GM12878 (cell line): Measurements from ENCODE around the gene TFF1. TPM values are rescaled to one million over a fixed set of nuclear protein-coding genes. Genes with fewer than 3 reads are reported as not detected.
A peak's percentile ranks its signal among the peaks of the same experiment; 100 is the strongest.

Experiments used
- BACH1 ChIP-seq: fragments of 450-650 bp; IDR thresholded peaks from 2 replicates; pipeline ENCODE4 v1.6.1; 2017; ENCODE audit warnings: mild to moderate bottlenecking, borderline replicate concordance
- CREM ChIP-seq: IDR thresholded peaks from 2 replicates; pipeline ENCODE4 v1.6.1; 2014; ENCODE audit warnings: antibody characterized with exemption, low read depth
- DPF2 ChIP-seq: fragments of 450-650 bp; IDR thresholded peaks from 2 replicates; pipeline ENCODE4 v1.6.1; 2017; ENCODE audit warnings: mild to moderate bottlenecking
- FOXM1 ChIP-seq: IDR thresholded peaks from 2 replicates; pipeline ENCODE4 v1.6.1; 2012; ENCODE audit warnings: low read depth, mild to moderate bottlenecking, inconsistent platforms, low read length, moderate library complexity
- IKZF1 ChIP-seq: fragments of 450-650 bp; conservative IDR thresholded peaks from 2 replicates; pipeline ENCODE4 v1.6.1; 2017; ENCODE audit warnings: antibody characterized with exemption, mild to moderate bottlenecking
- KDM1A ChIP-seq: fragments of 200-600 bp; sonication (generic); IDR thresholded peaks from 2 replicates; pipeline ENCODE4 v1.6.1; 2016; ENCODE audit warnings: borderline replicate concordance
- NBN ChIP-seq: fragments of 450-650 bp; IDR thresholded peaks from 2 replicates; pipeline ENCODE4 v1.6.1; 2016
- NFIC ChIP-seq: IDR thresholded peaks from 2 replicates; pipeline ENCODE4 v1.6.1; 2012; ENCODE audit warnings: low read depth, mild to moderate bottlenecking, inconsistent platforms, low read length, moderate library complexity
- NFYA ChIP-seq: IDR thresholded peaks from 2 replicates; pipeline ENCODE4 v1.6.1; 2011; ENCODE audit warnings: low read depth, mild to moderate bottlenecking, low read length, improper control_type of control experiment, borderline replicate concordance
- RELB ChIP-seq: fragments of 450-650 bp; IDR thresholded peaks from 2 replicates; pipeline ENCODE4 v1.6.1; 2017; ENCODE audit warnings: low read depth, mild to moderate bottlenecking, moderate library complexity
- SPI1 ChIP-seq: IDR thresholded peaks from 2 replicates; pipeline ENCODE4 v1.6.1; 2011; ENCODE audit warnings: low read depth, mild to moderate bottlenecking, low read length, moderate library complexity, borderline replicate concordance; ENCODE audit not compliant: insufficient read depth
- SUPT20H ChIP-seq: IDR thresholded peaks from 2 replicates; pipeline ENCODE4 v1.6.1; 2011; ENCODE audit warnings: low read depth, mild to moderate bottlenecking, low read length, moderate library complexity, borderline replicate concordance; ENCODE audit not compliant: control insufficient read depth
- ZBTB4 ChIP-seq: fragments of 450-650 bp; formaldehyde crosslinking; IDR thresholded peaks from 2 replicates; pipeline ENCODE4 v1.4.0; 2022; ENCODE audit warnings: mild to moderate bottlenecking, moderate library complexity
- ZNF24 ChIP-seq: fragments of 450-650 bp; IDR thresholded peaks from 2 replicates; pipeline ENCODE4 v1.6.1; 2017; ENCODE audit warnings: antibody characterized with exemption, mild to moderate bottlenecking
- ZNF274 ChIP-seq: IDR thresholded peaks from one replicate; pipeline ENCODE4 v1.8.0; 2011; ENCODE audit not compliant: insufficient read length, insufficient read depth
- ZNF384 ChIP-seq: IDR thresholded peaks from 2 replicates; pipeline ENCODE4 v1.6.1; 2012; ENCODE audit warnings: low read depth, mild to moderate bottlenecking, low read length, improper control_type of control experiment, borderline replicate concordance
- ZZZ3 ChIP-seq: IDR thresholded peaks from 2 replicates; pipeline ENCODE4 v1.6.1; 2011; ENCODE audit warnings: low read depth; ENCODE audit not compliant: control insufficient read depth, insufficient read length
- polyA plus RNA-seq, 11 experiments: library from polyadenylated mRNA; depleted of rRNA in 4 of 11; unstranded in 6 of 11; stranded (reverse) in 5 of 11; fragments of >200 nt; fragmentation: Nextera tagmentation in 4 of 11; fragmentation: Illumina TruSeq in 1 of 11; extraction: Ambion mirVana in 4 of 11; extraction: Trizol in 1 of 11; gene quantifications; 1 replicate in 1 of 11; 2 replicates in 10 of 11; pipeline versions ENCODE4 v1.2.1 to v1.2.3, GENCODE V29; 2011 to 2016; ENCODE audit warnings: inconsistent platforms in 2 of 11, missing spikeins in 2 of 11, low read depth in 1 of 11
- total RNA-seq, 4 experiments: library from RNA; depleted of rRNA in 3 of 4; stranded (reverse); fragments of >200 nt in 3 of 4; fragmentation: Illumina TruSeq in 1 of 4; extraction: Trizol in 1 of 4; gene quantifications; 2 replicates each; pipeline versions ENCODE4 v1.2.1 to v1.2.3, GENCODE V29; 2013 to 2021
- TF ChIP-seq, protein P1 (sequence below): IDR thresholded peaks from 2 replicates; pipeline ENCODE4 v1.6.1; 2012; ENCODE audit warnings: mild to moderate bottlenecking, low read depth, low read length

The TFF1 gene
- total and polyA plus RNA-seq, 10 of the 15 experiments (the other 5 are each of a cell fraction or from before 2014, with no cell fraction given): 0.13 TPM; not detected in 9

- TF ChIP-seq, protein P1, sequence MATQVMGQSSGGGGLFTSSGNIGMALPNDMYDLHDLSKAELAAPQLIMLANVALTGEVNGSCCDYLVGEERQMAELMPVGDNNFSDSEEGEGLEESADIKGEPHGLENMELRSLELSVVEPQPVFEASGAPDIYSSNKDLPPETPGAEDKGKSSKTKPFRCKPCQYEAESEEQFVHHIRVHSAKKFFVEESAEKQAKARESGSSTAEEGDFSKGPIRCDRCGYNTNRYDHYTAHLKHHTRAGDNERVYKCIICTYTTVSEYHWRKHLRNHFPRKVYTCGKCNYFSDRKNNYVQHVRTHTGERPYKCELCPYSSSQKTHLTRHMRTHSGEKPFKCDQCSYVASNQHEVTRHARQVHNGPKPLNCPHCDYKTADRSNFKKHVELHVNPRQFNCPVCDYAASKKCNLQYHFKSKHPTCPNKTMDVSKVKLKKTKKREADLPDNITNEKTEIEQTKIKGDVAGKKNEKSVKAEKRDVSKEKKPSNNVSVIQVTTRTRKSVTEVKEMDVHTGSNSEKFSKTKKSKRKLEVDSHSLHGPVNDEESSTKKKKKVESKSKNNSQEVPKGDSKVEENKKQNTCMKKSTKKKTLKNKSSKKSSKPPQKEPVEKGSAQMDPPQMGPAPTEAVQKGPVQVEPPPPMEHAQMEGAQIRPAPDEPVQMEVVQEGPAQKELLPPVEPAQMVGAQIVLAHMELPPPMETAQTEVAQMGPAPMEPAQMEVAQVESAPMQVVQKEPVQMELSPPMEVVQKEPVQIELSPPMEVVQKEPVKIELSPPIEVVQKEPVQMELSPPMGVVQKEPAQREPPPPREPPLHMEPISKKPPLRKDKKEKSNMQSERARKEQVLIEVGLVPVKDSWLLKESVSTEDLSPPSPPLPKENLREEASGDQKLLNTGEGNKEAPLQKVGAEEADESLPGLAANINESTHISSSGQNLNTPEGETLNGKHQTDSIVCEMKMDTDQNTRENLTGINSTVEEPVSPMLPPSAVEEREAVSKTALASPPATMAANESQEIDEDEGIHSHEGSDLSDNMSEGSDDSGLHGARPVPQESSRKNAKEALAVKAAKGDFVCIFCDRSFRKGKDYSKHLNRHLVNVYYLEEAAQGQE: no peak
- no peak for TF ChIP-seq CREM
- TF ChIP-seq NFYA: no peak
- TF ChIP-seq ZZZ3: no peak
- no peak for TF ChIP-seq BACH1
- no peak for TF ChIP-seq NFIC
- TF ChIP-seq ZNF24: no peak
- TF ChIP-seq RELB: no peak
- TF ChIP-seq FOXM1: no peak
- peak; percentile 40; the same call in 1 of the 2 replicates for TF ChIP-seq IKZF1
- peak; percentile 40; the same call in 1 of the 2 replicates for TF ChIP-seq SPI1
- no peak for TF ChIP-seq ZBTB4 (CRISPR knock-in tag)
- TF ChIP-seq SUPT20H: no peak
- TF ChIP-seq KDM1A: no peak
- no peak for TF ChIP-seq ZNF384
- no peak for TF ChIP-seq ZNF274
- TF ChIP-seq NBN: no peak
- TF ChIP-seq DPF2: 0 out of 2 replicates have a peak, but pooled peaks have one; percentile 18
These were observed 47.0 kb downstream of the TFF1 start (continued) for GRCh38 chr21:42319376-42319775.
